22Rv1 (cell line): ENCODE results near the gene KCNIP3.

ENCODE experiments used
- H3K27ac ChIP-seq: fragments of 450-650 bp; 2 replicates; pipeline ENCODE4 v1.5.1; 2017
- CTCF ChIP-seq: fragments of 450-650 bp; IDR thresholded peaks from 2 replicates; pipeline ENCODE4 v1.5.1; 2017; ENCODE audit warnings: mild to moderate bottlenecking
- ZFX ChIP-seq: fragments of 450-650 bp; IDR thresholded peaks from 2 replicates; pipeline ENCODE4 v1.6.1; 2017; ENCODE audit warnings: antibody characterized with exemption, borderline replicate concordance

Gene KCNIP3

DNA sequence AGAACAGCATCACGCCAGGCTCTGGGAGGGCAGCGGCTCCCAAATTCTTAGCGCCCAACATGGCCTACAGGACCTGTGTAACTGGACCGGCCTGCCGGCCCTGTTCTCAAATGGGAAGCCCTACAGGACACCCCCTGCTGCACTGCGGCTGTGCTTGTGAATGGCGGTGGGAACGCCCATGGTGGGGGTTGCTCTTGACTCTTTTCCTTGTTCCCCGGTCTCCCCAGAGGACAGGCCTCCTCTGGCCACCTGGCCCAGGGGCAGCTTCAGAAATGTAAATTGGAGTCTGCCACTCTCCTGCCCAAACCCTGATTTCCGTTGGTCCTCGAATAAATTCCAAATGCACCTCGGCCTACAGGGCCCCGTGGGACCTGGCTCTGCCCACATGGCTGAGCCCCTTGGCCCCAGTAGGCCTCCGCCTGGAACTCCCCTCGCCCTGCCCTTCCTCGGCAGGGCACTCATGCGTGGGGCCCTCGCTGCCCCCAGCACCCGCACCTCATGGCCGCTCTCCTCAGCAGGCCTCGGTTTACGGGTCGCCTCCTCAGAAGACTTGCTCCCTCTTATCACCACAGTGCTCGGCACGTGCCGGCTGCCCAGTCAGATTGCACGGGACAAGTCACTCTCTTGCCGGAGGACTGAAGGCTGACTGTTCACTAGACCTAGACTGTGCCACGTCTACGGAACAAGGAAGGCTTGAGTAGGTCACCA lies 29.4 kb downstream of the KCNIP3 start:
- H3K27ac ChIP-seq = no peak overlapping the region

GRCh38 chr2:95327861-95328260 lies 30.7 kb downstream of the KCNIP3 start:
- H3K27ac ChIP-seq = no peak overlapping the region
- no peak for TF ChIP-seq CTCF
- TF ChIP-seq ZFX = no peak

More for the DNA sequence above, 29.4 kb downstream of the KCNIP3 start:
- no peak for TF ChIP-seq CTCF
- TF ChIP-seq ZFX = no peak

DNA sequence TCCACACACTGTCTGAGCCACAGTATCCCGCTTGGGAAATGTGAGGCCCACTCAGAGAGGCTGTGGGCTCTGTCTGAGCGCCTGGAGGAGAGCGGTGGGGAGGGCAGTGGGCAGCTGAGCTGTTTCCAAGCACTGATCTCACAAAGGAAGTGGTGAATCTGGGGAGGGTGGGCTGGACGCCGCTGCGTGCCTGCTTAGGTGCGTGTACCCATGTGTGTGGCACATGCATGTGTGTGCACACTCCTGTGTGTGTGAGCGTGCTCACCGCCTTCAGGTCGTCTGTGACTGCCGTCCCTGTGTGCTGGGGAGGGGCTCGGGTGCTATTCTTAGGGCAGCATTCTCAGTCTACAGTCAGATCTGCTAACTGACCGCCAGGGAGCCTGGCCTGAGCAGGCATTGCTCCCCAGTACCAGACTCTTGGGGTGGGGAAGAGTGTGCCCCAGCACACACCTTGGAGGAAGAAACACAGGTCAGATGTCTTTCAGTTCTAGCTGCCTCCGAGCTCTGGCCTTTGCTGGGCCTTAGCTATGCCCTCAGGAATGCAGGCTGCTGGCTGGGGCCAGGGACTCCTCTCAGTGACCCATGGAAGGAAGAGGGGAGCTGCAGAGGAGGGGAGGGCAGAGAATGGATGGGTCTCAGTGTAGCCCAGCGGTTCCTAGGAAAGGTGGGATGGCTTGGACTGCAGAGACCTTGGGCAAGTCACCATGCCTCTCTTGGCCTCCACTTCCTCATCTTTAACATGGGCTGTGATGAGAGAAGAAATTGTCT lies 31.4 kb downstream of the KCNIP3 start:
- no peak for TF ChIP-seq ZFX
- no peak for TF ChIP-seq CTCF
- H3K27ac ChIP-seq = no peak overlapping the region

- no peak overlapping the region for H3K27ac ChIP-seq
- TF ChIP-seq CTCF (no peak), ZFX (no peak)
Measured at GRCh38 chr2:95329401-95329800, 32.3 kb downstream of the KCNIP3 start.

- no peak overlapping the region for H3K27ac ChIP-seq
- no peak for TF ChIP-seq CTCF
Measured at GRCh38 chr2:95329891-95330793, 33.0 kb downstream of the KCNIP3 start.

DNA sequence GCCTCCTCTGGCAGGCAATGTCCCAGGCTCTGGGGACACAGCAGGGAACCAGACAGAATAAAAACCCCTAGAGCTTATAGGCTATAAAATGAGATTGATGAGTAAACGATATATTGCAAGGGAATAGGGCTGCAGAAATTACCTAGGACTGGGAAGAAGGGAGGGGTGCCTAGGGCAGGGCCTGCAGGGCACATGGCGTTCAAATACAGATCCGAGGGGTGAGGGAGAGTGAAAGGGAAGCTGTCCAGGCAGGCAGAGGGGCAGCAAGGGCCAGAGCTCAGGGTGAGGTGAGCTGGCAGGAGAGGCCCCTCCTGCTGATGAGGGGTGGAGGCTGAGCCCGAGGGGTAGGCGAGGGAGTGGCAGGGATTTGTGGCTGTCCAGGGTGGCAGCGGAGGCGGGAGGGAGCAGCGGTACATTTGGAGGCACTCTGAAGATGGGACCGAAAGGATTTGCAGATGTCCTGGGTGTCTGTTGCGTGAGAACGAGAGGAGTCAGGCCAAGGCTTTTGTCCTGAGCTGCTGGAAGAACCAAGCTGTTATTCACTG lies 33.7 kb downstream of the KCNIP3 start:
- no peak overlapping the region for H3K27ac ChIP-seq
- TF ChIP-seq CTCF (no peak), ZFX (no peak)
